Left renal cortex interstitium (tissue), 4 donors: ENCODE data around the gene TUFM. TPM values are rescaled to one million over a fixed set of nuclear protein-coding genes. Genes with fewer than 3 reads are reported as not detected.
A peak's percentile ranks its signal among the peaks of the same experiment; 100 is the strongest.
"Not testable (repeated sequence)": the region's sequence is repeated elsewhere in the genome, so short reads cannot be mapped to it uniquely, and the experiment has no call there.

Experiments
- DNase-seq, 4 donors: peaks; one replicate each; pipeline ENCODE4 v3.0.0-alpha.2; 2013; ENCODE audit warnings: low read depth in 4 of 4, low spot score in 2 of 4, missing footprints in 1 of 4
- polyA plus RNA-seq, 4 donors: library from polyadenylated mRNA; unstranded; fragments of 120-200 nt; gene quantifications; one replicate each; pipeline ENCODE4 v1.2.1, GENCODE V29; 2013; ENCODE audit not compliant: insufficient read length in 4 of 4

TUFM gene
- polyA plus RNA-seq = 100 to 1,000 TPM; 193 to 231 (median 219) TPM

DNA sequence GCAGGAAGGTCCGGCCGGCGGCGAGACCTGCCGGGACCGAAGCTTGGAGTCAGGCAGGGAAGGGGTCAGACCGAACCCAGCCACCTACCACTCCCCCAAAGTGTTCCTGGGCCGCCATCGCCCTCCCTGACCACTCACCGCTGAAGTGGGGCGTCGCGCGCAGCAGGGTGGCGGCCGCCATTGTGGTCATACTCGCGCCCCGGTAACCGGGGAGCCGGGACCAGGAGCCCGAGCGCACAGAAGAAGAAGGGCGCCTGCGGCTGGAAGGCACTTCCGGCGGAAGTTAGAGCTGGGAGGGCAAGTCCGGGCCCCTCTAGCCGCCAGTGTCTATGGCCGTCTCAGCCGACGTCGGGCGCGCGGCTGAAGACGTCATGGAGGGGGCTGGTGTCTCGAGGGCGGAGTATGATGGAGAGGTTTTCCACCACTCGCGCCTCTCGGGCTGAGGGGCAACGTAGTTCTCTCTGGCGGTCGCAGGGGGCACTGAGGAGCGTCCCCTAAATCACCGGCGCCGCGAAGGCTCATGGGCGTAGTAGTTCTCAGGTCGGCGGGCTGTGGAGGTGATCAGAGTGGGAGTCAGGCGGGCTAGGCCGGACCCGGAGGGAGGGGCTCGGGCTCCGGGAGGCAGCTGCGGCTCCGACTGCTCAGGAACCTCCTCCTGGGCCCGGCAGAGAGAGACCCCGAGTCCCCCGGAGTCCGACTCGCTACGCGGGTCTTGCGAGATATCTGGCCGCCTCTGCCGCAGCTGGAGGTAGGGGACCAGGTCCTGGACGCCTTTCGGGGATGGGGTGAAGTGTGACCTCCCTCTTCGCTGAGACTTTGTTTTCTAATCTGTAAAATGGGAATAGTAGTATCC lies at the start of gene TUFM:
TSS of gene TUFM (minus strand) at position 269 of the 853 bp plus-strand sequence. CDS start at position 190, 79 bp downstream.
- DNase-seq = peak; percentile 91 to 97 (median 94)

DNA sequence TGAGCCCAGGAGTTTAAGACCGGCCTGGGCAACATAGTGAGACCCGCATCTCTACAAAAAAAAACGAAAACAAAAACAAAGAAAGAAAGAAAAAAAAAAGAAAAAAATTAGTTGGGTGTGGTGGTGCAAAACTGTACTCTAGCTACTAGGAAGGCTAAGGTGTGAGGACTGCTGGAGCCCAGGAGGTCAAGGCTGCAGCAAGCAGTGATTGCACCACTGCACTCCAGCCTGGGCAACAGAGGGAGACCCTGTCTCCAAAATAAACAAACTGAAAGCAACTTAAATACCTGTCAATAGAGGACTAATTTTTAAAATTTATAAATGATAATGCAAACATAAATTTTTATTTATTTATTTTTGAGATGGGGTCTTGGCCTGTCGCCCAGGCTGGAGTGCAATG lies 49.5 kb upstream of the TUFM start:
- no peak for DNase-seq

DNA sequence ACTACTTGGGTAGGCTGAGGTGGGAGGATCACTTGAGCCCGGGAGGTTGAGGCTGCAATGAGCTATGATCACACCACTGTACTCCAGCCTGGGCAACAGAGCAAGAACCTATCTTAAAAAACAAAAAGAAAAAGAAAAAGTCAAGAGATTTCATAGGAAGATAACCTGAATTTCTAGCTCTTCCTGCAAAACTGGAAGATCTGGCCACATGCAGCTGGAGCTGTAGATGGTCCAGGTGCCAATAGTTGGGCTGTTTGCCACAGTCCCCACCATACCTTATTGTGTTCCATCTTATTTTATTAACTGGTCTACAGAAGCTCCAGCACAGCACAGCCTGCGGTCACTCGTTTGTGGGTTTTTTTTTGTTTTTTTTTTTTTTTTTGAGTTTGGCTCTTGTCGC lies 47.1 kb upstream of the TUFM start:
- no peak for DNase-seq

DNA sequence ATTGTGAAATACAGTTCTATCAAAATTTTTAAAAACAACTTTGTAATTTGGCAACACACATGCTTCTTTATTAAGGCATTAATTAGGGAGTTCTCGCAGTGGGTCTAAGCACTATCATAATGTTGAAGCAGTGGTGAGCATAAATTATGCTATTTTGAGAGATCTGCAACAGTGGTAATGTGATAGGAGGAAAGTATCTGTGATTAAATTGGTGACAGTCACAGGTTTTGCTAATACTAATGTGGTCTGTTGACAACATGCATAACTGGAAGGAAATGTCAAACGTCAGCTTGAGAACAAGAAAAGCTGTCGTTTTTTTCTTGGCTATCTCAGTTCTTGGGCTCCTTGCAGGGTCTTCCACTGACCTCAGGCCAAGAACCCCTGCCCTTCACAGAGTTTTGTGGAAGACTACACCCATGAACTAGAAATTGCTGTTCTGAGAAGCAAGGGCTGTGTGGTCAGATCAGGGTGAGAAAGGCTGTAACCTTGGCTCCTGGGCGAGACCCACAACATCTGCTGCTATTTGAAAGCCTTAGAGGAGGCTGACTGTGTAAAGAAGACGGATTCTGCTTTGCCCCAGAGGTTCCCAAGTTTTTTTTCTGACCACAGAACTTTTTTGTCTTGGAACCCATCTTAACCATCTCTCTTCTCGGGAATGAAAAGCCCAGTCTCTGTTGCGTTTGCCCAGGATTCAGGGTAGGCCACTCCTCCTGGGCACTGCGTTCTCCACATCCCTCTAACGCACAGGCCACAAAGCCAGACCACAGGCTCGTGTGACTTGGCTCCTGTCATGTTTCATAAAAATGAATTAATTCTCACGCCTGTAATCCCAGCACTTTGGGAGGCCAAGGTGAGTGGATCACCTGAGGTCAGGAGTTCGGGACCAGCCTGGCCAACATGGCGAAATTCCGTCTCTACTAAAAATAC lies 46.1 kb upstream of the TUFM start:
- no peak for DNase-seq

DNA sequence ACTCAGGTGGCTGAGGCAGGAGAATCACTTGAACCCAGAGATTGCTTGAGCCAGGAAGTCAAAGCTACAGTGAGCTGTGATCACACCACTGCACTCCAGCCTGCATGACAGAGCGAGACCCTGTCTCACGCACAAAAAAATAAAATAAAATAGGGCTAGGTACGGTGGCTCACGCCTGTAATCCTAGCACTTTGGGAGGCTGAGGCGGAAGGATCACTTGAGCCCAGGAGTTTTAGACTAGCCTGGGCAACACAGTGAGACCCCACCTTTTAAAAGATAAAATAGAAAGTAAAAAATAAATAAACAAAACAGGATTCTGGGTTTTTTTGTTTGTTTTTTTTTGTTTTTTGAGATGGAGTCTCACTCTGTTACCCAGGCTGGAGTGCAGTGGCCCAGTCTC lies 44.2 kb upstream of the TUFM start:
- not testable (repeated sequence) for DNase-seq

DNA sequence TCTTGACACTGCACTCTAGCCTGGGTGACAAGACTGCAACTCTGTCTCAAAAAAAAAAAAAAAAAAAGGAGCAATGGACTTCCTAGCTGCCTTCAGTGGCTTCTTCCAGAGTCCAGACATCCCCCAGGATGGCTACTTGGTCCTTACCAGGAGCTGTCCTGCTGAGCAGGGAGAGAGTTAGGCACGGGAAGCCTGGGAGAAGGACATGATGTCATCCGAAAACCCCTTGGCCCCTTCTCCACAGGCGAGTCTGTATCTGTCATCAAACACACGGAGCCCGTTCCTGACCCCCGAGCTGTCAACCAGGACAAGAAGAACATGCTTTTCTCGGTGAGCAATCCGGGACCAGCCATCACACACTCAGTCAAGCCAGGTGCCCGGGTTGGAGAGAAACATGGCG lies 40.8 kb upstream of the TUFM start:
- DNase-seq = no peak

DNA sequence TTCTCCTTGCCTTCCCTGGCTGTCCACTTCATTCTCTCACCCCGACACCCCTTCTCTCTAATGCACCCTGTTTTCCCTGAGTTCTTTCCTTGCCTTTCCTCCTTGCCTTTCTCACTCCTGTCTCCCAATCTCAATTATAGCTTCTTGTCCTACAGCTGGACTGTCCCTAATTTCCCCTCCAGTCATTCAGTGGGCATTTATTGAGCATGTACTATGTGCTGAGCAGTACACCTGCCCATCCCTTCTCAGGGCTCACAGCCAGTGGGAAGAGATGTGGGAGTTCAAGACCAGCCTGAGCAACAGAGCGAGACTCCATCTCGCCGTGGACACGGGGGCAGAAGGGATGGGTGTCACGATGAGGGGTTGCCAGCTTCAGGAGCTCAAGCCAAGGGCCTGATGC lies 37.9 kb upstream of the TUFM start:
- DNase-seq = no peak

DNA sequence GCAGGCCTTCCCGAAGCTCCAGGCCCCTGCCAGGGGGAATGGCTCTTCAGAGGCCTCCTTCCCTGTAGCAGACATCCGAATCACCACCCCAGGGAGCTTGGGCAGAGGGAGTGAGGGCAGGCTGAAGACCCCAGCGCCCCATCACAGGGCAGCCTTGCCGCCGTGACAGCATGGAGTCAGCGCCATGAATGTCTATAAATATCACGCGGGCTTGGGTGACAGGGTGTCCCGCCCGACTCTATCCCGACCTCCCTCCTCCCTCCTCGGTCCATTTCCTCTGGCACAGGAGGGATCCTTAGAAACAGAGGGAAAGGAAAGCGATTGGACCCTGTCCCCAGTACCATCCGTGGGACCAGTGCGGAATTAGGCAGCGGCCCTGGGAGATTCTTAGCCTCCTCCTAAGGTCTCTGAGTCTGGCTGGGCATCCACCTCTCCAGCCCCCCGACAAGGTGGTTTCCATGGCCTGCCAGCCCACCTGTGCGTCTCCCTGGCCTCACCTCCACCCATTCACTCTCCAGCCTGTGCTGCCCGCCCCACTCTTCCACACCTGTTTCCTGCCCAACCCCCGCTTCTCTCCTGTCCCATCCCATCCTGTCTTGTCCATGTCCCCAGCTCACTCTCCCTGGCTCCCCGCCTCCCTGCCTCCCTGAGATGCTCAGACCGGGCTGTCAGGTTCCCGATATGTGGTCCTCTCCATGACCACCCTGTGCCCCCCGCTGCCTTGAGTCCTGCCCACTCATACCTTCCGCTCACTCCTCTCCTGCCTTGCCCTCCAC lies 37.3 kb upstream of the TUFM start:
- no peak for DNase-seq

DNA sequence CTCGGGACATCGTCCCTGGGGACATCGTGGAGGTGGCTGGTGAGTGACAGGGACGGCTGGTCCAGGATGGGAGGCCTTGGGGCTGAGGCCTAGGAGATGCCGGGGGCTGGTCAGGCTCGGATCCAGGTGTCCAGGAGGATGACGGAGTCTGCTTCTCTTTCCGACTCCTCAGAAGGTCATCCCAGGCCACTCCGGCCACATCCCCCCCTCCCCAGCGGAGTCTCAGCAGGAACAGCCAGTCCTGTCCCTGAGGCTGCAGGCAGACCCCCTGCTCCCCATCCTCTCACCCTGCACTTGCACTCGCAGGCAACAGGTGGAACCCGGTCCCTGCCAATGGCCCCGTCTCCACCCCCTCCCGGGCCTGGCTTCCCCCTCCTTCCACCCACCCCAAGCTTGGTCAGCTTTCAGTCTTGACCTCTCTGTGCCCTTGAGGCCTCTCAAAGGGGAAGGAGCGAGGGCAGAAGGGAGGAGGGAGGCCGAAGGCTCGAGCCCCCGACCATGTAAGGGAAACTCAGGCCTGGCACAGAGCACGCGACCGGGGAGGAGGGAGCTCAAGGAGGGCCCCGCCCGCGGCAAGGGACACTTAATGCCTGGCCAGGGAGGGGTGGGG lies 36.5 kb upstream of the TUFM start:
- DNase-seq = no peak

DNA sequence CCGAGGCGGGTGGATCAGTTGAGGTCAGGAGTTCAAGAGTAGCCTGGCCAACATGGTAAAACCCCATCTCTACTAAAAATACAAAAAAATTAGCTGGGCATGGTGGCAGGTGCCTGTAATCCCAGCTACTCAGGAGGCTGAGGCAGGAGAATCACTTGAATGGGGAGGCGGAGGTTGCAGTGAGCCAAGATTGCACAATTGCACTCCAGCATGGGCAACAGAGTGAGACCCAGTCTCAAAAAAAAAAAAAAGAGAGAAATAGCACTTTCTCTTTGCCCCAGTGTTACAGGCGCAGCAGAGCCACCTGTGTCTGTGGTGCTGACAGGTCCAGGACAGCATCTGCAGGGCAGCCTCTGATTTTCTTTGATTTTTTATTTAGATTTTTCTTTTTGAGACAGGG lies 35.4 kb upstream of the TUFM start:
- not testable (repeated sequence) for DNase-seq

DNA sequence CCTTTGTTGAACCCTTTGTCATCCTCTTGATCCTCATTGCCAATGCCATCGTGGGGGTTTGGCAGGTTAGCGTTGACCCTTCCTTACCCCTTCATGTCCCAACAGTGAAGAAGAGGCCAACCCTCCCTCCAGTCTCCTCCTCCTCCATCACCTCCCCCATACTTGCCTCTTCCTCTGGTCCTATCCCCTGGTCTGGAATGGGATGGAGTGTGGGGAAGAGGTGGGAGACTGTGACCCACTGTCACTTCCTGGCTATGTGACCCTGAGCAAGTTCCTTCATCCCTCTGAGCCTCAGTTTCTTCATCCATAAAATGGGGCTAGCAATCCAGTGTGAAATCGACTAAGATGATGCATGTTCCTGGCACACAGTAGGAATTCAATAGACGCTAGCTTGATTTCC lies 34.8 kb upstream of the TUFM start:
- no peak for DNase-seq

DNA sequence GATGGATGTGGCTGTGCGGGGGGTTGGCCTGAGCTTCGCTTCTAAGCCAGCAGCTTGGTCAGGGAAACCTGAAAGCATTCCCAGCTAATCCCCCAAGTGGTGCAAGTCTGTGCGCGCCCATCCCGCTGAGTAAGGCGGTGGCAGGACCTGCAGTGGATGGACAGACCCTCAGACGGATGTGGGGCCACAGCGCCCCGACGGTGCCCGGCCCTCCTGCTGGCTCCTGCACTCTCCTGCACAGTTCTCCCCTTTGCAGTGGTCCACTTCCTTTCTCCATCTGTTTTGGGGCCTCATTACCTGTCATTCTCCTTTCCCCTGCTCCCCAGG lies 34.4 kb upstream of the TUFM start:
- DNase-seq = no peak

DNA sequence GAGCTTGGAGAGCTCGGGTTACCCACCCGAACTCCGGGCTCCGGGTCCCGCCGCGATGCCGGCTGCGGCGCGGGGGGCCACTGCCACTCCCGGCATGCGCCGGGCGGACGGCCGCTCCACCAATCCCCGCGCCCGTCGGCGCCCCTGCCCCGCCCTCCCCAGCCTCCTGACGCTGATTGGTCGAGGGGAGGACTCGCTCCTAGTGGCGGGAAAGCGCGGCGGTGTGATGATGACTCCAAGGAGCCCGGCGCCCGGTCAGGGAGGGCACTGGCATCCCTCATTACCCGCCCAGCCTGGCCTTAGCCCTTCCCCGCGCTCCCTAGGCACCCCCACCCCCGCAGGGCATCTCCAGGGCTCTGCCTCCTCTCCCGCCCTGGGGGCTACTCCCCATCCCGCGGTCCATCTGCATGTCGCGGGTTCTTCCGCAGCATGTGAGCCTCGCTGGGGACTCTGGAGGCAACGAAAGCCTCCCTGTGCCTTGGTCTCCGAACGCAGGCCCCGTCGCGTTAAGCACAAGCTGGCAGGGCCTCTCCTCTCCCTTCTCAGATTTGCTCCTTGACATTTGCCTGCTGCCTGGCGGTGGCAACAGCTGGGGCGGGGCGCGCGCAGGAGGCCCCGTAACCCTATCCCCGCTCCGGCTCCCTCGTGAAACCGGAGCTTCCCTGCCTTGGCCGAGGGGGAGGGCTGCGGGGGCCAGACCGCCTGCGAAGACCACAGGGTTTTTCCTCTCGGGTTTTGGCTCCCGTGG lies 33.9 kb upstream of the TUFM start:
- peak in 2 of 4 donors; percentile 78 for DNase-seq

DNA sequence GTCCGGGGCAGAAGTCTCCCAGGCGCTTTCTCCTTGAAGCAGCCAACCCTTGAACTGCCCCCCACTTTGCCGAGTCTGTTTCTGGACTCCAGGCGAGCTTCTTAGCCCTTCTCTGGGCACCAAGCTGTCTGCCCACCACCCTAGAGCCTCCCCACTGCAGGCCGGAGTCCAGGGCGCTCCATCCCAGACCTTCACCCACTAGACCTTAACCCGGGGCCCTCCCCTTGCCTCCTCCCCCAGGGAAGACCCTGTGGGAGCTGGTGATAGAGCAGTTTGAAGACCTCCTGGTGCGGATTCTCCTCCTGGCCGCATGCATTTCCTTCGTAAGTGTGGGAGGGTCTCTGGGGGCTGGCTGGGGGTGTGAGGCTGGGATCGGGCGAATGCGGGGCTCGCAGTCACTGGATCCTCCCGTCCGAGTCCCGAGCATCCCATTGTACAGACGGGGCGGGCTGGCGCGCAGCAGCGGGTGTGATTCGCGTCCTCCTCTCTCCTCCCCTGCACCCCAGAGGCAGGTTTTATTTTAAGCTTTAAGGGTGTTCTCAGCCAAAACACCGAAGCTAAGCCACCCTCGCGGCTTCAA lies 33.2 kb upstream of the TUFM start:
- DNase-seq = no peak

DNA sequence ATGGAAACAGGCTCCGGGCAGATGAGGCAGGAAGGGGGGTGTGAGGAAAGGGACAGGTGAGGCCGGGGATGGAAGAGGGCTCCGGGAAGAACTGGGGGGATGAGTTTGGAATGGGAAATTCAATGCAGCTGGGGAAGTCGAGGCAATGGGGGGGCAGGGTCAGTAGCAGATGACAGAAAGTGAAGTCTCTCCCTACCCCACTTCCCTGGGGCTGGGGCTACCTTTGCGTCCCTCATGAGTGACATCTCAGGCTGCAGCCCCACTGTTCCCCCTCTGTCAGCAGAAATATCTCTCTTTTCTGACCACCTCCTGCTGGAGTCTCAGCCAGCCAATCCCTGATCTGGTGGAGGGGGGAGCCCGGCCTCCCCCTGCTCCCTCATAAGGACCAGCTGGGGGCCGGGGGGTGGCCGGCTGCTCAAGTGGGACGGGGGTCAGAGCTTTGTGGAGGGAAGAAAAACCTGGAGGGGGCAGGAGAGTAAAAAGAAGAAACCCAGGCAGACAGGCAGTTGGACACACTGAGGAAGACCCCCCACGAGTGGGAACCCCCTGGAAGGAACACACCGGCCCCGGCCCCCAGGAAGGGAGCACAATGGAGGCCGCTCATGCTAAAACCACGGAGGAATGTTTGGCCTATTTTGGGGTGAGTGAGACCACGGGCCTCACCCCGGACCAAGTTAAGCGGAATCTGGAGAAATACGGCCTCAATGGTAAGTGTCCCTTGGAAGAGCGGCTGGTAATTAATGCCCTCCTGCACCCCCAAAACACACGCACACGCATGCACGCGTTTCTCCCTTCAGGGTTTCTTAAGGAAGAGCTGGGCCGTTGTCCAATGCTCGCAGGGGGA lies 32.2 kb upstream of the TUFM start, which contains the start of gene ATP2A1:
TSS of gene ATP2A1 (plus strand) at position 406 of the 844 bp plus-strand sequence. CDS start at position 590, 184 bp downstream.
- no peak for DNase-seq

DNA sequence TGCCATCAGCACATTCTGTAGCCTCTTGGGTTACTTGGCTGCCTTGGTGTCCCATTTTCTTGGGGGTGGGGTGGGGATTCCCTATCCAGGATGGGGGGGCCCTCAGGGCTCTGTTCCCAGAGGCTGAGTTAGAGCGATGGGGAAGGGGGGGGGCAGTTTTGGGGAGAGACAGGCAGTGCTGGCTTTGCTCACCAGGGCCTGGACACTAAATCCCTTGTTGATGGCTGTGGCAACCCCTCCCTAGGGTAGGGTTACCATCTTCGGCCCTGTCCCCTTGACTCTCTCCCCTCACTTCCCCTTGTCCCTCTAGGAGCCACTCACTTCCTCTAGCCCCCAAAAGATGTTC lies 31.5 kb upstream of the TUFM start:
- no peak for DNase-seq

DNA sequence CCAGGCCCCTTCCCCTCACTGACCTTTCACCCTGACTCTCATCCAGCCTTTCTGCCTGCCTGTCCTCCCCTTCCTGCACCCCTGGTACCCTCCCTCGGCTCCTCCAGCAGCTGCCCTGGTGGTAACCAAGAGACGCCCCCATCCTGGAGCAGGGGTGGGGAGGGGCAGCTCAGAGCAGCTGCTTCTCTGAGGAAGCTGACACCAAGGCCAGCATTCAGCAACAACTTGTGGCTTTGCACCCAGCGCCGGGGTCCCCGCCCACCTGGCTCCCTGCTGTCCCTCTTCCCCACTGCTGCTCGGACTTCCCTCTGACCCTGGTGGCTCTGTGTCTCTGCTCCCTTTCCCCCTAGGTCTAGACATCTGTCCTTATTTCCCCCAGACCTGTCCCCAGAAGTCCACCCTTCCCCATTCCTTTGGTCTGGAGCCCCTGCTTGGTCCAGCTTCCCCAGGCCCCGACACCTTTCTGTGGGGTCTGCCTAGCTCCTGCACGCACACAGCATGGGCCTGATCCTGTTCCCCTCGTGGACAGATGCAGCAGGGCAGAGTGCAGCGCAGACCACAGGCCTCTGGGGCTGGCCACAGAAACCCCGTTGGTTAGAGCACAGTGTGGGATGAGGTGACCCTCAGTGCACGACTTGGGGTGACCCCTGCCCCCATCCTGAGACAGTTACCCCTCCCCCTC lies 31.0 kb upstream of the TUFM start:
- no peak for DNase-seq
